Left renal cortex interstitium (tissue), 4 donors: ENCODE data around the gene WDR1. TPM values are rescaled to one million over a fixed set of nuclear protein-coding genes. Genes with fewer than 3 reads are reported as not detected.

Experiments
- DNase-seq, 4 donors: peaks; one replicate each; pipeline ENCODE4 v3.0.0-alpha.2; 2013; ENCODE audit warnings: low read depth in 4 of 4, low spot score in 2 of 4, missing footprints in 1 of 4
- polyA plus RNA-seq, 4 donors: library from polyadenylated mRNA; unstranded; fragments of 120-200 nt; gene quantifications; one replicate each; pipeline ENCODE4 v1.2.1, GENCODE V29; 2013; ENCODE audit not compliant: insufficient read length in 4 of 4

The WDR1 gene
- polyA plus RNA-seq, 4 donors: 151 to 225 (median 187) TPM

DNA sequence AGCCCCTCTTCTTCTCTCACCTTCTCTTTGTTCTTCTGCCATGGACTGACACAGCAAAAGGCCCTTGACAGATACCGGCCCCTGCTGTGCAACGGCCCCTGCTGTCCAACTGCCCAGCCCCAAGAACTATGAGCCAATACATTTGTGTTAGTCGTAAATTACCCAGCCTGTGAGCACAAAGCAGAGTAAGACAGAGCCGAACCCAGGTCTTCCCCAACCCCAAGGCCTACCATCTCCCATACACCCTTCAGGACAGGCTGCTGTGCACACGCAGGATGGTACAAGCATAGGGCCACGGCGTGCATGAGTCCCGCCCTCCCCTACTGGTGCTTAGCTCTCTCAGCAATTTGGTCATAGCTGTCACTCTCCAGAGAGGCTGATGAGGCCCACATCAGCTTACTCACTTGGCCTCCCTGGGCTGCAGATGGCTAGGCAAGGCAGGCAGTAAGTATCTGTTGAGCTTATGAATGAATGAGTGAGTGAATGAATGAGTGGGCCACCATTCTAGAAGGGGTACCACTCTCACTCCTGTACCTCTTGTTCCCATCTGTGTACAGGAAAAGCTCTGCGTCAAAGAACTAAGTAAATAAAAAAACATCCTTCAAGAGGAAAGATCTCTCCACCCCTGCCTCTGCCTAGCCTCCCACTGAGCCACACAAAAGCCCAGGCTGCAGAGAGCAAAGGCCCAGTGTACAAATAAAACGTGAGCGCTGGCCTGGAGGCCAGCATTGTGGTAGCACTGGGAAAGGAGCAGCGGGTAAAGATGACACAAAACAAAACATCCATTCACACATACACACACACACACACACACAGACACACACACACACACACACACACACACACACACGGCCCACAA lies 13.9 kb downstream of the WDR1 start:
- DNase-seq: no peak

DNA sequence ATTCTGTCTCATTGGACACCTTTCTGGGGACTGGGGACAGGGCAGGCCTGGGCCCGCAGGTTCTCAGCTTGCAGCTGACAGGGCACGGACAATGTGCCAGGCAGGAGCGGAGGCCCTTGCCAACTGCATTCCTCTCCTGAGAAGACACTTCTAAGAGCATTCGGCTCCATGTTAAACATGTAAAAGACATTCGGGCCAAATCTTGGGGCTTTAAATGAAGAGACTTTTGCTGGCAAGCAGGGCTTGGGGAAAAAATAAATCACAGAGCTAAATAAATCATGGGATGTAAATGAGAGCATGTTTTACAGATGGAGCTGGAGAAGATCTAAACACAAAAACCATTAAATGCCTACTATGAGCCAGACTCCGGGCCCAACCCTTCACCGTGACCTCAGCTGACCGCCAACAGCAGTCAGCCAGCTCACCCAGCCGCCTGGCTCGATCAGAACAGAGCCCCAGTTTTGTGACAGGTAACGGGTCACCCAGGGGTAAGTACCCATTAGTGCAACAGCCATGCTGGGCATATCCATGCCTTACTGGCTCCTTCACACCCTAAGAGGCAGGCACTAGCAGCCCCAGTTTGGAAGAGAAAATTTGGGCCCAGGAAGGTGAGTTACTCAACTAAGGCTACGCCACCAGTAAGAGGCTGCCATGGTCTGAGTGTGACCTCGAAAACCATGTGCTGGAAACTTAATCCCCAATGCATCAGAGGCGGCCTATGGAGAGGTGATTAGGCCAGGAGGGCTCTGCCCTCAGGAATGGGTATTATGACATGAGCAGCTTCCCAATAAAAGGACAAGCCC lies 14.7 kb downstream of the WDR1 start:
- DNase-seq: no peak

DNA sequence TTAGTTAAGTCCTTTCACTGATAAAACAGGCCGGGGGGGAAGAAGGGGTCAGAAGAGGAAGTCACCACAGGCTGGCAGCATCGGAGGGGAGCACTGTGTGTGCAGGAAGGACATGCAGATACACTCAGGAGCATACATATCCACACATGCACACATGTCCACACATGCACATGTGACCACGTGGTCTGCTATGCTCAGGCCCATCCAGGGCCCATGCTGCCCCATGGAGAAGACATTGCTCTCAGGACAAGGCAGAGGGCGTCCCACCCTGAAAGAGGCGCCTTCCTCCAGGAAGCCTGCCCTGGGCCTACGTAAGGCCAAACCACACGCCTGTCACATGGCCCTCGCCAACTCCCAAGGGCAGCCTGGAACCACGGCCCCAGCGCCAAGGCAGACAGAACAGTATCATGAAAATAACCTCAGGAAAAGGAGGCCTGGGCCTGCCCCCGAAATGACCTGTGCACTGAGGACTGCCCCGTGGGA lies 15.8 kb downstream of the WDR1 start:
- DNase-seq: no peak

DNA sequence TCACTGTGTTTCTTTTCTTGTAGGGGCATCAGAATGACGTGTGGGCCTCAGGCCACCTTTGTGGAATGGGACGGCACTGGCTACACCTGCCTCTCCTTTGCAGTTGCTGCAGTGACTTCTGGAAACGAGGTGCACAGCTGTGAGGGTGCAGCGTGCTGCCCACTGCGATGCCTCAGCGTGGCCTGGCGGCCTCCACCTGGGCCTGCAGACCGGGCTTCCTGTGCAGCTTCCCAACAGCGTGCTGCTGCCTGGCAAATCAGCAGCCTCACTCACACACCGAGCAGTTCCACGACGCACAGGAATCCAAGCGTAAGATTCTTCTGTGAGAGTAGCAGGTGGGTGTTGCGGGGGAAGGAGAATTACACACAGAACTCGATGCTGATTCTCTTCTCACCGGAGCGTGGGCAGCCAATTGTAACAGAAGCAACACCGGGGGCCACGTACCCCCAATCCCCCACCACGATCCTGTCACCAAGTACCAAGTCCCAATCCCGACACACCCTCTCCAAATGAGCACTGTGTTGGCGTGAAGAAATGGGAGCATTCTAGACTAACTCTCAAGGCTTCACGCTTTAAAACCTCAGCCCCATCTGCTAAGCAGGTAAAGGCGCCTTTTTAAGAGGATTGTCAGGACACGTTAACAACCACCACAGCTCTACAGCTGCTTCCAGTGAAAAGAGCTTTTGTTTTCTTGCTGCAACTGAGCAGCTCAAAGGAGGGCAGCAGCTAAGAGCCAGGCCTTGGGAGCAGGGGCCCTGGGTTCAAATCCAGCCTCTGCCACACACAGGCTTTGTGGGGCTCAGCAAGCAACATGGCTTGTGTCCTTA lies 16.9 kb downstream of the WDR1 start:
- no peak for DNase-seq

DNA sequence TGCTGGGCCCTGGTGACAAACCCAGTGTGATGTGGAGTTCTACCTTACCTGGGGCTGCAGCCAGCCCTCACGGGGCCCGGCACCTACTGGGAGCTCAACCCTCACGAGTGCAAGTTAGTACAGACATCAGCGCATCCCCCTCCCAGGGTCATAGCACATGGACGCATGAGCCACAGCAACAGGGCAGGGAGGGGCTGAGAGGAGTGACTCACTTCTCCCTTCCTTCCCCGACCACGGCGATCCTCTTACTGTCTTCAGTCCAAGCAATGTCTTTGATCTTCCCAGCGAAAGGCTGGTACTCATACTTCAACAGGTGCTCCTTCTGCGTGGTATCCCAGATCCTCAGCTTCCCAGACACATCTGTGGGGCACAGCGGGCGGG lies 17.8 kb downstream of the WDR1 start:
- no peak for DNase-seq

DNA sequence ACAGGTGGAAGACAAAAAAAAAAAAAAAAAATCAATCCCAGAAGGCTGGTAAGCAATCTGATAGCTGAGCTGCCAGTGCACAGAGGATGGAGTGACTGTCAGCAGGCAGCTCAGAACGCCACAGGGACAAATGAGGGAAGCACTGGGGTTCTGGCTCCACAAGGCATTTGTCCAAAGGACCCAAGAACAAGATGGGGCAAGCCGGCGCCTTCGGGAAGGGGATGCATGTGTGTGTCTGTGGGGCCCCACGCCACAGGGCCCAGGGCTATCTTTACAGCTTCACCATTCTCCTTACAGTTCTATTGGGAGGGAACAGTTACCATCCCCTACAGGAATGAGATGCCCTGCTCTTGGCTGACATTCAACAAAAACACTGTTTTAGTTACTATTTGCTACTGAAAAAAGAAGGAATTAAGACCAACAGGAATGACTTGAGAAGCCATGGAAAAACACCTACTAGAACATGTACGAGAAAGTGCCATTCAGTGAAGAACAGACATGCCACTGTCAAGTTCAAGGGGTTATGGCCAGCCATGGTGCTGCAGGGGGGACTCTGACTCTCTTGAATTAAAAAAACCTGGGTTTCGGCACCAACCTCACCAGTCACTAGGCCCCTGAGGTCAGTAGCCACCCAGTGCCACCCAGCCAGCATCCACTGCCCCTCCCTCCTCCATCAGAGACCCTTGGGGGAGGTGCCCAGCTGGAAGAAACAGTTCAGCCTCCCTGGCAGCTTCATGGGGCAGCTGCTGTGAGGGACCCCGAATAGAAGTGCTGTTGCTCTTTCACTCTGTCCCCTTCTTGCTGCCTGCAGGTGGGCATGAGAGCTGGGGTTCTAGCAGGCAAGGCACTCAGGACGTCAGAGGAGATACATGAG lies 18.5 kb downstream of the WDR1 start:
- DNase-seq: no peak

DNA sequence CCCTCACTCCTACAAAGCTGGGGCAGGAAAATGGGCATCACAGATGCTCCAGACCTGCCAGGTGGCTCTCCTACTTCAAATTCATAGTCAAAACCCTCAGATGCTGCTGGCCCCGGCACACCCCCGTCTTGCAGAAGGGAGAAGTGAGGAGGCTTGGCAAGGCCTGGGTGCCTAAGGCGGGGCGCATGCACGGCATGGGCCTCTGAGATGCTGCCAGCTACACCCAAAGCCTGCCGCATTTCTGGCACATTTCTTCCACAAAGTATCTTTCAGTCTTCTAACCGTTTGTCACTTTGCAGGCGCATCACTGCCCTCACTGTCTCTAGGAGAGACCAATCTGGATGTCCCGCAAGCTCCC lies 19.6 kb downstream of the WDR1 start:
- DNase-seq: no peak

DNA sequence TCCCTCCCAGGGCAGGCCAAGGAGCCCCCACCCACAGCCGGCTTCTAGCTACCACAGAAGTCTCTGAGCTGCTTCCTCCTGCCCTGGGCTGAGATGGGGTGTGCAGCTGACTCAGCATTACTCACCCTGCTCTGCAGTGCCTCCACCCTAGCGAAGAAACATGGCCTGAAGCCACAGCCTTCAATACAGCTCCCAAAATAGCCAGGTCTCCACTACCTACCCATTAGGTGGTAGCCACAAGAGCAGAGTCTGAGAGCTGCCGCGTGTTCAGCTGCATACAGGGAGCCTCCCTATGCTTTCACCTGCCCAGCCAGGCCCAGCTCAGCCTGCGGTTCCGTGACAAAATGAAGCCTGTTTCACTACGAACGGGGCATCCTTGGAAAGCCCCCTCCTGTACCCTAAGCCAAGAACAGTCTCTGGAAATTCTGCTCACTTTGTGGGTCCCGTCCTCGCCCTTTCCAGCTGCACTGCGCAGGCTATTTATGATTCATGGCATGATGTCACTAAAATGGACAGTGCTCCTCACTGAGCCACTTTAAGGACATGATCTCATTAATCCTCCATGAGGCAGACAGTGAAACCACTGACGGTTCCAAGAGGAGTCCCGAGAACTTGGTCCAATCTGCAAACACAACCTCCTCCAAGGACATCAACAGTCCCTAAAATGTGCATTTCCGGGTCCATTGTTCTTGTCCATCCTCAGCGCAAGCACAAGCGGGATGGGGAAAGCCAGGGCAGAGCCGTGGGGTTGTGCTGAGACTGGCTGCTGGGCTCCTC lies 20.2 kb downstream of the WDR1 start:
- no peak for DNase-seq

DNA sequence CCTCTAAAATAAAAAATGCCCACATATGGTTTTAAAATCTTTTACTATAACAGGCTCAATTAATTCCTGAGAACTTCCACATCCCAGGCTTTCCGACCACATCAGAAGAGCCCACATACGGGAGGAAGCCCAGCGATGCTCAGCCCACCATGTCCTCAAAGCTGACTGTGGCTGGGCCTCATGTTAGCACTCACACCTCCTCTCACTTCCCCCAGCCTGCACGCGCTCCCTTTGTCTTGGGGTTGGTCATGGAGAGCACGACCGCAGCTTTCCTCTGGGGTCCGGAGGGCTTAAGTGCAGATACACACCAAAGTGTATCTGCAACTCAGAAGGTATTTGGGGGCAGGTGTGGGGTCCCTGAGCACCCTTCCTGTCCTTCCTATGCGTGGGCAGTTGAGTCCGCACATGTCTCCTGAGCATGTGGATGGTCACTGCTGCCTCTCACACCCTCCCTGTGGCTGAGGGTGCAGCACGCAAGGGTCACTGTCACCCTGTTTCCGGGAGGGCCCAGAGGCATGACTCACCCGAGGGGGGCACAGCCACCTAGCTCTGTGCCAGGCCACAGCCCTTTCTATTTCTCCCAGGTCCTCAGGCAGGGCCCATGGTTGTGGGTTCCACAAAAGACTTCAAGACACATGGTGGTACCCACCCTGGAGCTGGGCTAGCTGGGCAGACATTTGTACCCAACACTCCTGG lies 21.2 kb downstream of the WDR1 start:
- DNase-seq: no peak

DNA sequence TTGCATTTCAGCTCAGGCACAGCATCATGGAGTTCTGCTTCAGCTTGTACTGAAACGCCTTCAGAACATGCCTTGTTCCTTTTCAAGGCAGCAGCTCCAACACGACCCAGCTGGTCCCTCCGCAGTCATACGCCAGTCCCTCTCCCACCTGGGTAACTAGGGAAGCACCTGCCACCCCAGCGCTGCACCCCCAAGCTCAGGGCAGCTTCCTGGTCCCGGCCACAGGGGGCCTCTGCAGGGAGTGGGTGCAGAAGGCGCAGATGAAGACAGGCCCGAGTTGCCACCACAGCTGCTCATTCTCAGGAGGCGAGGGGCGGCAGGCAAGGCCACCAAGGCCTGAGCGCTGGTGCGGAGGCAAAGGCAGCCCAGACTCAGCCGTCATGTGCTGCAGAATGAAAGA lies 21.8 kb downstream of the WDR1 start:
- DNase-seq: no peak

DNA sequence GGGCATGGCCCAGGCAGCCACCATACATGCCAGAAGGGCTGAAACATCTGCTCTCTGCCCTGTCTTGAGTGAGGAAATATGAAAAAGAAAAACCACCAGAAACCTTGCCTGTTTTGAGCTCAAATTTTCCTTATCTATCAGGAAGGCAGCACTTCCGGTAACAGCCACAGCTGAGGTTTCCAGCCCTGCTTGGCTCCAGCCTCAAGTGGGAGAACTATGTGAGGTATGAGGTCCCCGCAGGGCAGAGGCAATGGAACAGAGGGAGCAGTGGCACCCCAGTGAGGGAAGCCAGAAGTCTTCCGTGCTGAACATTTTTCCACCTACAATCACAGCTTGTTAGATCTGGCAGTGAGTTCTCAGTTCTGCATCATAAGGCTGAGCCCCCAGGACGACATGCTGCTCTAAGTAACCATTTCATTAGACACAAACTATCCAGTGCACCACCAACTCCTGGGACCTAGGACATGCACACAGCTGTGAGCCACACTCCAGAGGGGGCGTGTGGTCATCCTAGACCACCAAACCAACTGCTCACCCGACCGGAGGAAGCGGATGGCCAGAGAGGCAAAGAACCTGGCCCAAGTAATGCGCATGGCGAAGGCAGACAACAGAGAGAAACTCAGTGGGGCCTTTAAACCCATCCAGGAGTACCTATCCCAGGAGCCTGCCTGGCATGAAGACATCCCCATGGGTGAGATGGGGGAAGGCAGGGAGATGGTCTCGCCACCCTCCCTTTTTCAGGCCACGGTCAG lies 22.6 kb downstream of the WDR1 start:
- DNase-seq: no peak

DNA sequence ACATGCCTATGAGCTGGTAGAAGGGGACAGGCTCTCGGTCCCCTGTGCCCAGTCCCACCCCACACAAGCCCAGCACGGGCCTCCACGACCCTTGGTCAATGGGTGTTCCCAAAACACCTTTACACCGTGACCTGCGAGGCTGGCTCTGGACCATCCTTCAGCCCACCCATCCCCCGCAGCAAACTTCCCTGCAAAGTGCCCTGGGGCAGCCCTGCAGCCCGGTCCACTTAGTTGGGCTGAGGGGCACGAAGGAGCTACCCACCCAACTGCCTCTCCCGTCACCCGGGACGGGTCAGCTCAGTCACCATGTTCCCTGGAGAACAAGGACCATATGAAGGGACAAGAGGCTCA lies 23.4 kb downstream of the WDR1 start:
- DNase-seq: no peak

DNA sequence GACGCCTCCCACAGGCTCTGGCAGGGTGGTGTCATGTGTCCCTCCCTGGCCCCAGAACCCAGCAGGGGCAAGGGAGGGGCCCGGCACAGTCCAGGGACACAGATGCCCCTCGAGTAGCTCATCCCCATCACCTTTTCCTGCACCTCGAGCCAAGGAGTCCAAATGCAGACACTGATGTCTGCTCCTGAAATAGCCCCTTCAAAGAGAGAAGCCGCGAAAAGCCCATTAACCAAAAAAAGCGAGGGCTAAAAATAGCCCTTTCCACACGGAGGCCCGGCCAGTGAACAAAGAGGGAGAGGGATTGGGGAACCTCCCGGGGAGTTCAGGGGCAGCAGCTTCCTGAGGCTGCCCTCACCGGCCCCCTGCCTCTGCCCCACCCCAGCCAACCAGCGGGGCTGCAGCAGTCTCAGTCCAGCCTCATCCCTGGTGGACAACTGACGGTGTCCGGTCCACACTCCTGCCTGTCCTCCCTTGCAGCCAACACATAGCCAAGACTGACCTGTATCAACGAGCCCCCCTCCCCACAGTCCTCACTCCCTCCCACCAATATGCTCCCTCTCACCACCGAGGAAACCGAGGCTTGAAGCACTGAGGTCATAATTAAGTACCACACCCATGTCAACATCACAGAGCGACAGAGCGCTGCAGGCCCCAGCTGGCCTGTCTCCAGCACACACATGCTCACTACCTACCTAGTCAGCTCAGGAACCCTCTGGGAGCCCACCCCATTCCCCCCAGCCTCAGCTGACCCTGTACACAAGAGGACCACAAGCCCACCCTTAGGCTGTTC lies 23.9 kb downstream of the WDR1 start:
- no peak for DNase-seq

DNA sequence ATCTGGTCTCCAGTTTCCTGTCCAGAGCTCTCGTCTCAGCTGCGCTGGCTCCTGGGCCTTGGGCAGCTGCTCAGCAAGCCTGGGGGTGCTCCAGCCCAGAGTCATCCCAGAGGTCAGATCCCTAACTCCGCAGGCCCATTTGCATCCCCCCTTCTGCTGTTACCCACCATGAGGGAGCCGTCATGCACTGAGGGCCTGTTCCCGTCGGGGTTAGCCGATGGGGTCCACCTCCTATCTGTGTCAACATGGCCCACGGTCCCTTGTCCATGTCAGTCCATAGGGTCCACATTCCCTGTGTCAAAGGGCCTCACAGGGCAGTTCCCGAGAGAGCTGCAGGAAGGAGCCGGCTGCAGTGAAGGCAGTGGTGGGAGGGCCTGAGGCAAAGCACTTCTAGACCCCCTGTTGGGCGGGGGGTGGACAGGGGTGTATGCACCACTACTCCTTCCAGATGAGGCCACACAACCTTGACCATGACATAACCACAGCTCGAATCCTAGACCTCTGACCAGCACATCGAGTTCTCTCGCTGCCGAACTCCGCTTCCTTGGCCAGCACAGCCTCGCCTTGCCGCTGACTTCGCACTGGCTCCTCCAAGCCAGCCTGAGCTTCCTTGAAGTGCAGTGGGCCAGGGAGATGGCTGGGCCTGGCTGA lies 24.9 kb downstream of the WDR1 start:
- DNase-seq: no peak

DNA sequence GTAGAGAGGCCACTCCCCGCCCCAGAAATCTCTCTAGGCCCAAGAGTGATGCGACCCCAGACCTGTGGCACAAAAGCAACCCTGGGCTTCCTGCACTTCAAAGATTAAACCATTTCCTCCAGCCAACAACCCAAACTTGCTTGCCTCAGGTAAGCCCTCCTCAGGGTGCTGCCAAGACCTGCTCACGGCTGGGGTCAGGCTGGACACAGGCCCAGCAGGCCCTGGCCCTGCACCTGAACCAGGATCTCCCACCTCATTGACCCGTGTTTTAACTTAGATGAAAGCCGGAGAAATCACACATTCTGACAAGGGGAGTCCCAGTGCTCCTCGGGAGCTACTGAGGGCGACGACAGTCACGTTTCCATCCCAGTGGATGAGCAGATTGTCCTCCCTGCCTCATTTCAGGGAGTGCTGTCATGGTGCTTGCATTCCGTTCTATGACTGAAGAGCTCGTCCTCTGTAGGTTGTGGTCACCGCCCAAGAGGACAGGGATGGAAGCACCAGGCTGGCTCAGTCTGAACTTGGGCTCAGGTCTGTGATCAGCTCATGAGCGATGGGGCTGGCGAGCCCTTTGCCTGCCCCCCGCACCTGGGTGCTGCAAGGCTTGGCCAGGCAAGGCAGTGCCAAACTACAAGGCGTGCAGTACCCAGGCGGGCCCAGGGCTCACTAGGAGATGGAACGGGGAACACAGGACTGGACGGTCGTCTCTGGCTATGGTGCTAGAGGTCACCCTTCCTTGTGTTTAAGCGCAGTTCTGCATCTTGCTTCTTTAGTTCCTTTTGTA lies 25.9 kb downstream of the WDR1 start:
- no peak for DNase-seq

DNA sequence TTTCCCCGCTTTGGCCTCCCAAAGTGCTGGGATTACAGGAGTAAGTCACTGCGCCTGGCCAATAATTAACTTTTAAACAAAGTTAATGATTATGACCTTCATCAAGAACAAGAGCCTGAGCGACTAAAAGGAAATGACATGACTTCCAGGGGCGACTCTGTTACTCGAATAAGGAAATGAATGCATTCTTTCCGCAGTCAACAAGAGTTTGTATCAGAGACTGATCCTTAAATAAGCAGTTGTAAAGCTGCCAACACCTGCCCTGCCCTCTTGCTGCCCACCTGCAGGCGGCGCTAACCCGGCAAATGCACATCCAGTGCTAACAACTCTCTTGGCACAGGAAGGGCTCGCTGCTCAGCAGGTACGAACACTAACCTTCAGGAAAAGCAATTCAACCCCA lies 27.3 kb downstream of the WDR1 start:
- peak in 2 of 4 donors; percentile 22 to 43 for DNase-seq
